SW 1271 (cell line): ENCODE results near the gene CSMD2.

Experiments used
- DNase-seq, 2 experiments: peaks; one replicate each; lab custom pipeline; 2025; lab: John Stamatoyannopoulos, UW

Gene CSMD2

GRCh38 chr1:33743221-33743998, 421.6 kb downstream of the CSMD2 start:
- no peak for DNase-seq

- no peak for DNase-seq
Observed at GRCh38 chr1:33742663-33743062, 422.4 kb downstream of the CSMD2 start.

- no peak for DNase-seq
Observed at GRCh38 chr1:33741749-33742148, 423.3 kb downstream of the CSMD2 start.

GRCh38 chr1:33740040-33740744, 424.8 kb downstream of the CSMD2 start:
- DNase-seq: no peak

- no peak for DNase-seq
Observed at GRCh38 chr1:33738976-33739375, 426.1 kb downstream of the CSMD2 start.

GRCh38 chr1:33738536-33738935, 426.5 kb downstream of the CSMD2 start:
- no peak for DNase-seq

- DNase-seq: no peak
Observed at GRCh38 chr1:33736496-33736895, 428.5 kb downstream of the CSMD2 start.

- peak in 1 of 2 experiments; percentile 18 for DNase-seq
Observed at GRCh38 chr1:33735624-33736023, 429.4 kb downstream of the CSMD2 start.

- no peak for DNase-seq
Observed at GRCh38 chr1:33727310-33727709, 437.7 kb downstream of the CSMD2 start.

GRCh38 chr1:33726274-33726804, 438.7 kb downstream of the CSMD2 start:
- DNase-seq: no peak

- DNase-seq: no peak
Observed at GRCh38 chr1:33725556-33726160, 439.4 kb downstream of the CSMD2 start.

- DNase-seq: no peak
Observed at GRCh38 chr1:33725037-33725436, 440.0 kb downstream of the CSMD2 start.

GRCh38 chr1:33724348-33724747, 440.7 kb downstream of the CSMD2 start:
- no peak for DNase-seq

GRCh38 chr1:33723251-33723650, 441.8 kb downstream of the CSMD2 start:
- no peak for DNase-seq

- no peak for DNase-seq
Observed at GRCh38 chr1:33721301-33721815, 443.7 kb downstream of the CSMD2 start.

GRCh38 chr1:33719771-33720670, 445.0 kb downstream of the CSMD2 start:
- no peak for DNase-seq

- no peak for DNase-seq
Observed at GRCh38 chr1:33719326-33719725, 445.7 kb downstream of the CSMD2 start.

- DNase-seq: no peak
Observed at GRCh38 chr1:33718186-33718585, 446.8 kb downstream of the CSMD2 start.

- no peak for DNase-seq
Observed at GRCh38 chr1:33716976-33717688, 447.9 kb downstream of the CSMD2 start.

GRCh38 chr1:33715195-33715811, 449.7 kb downstream of the CSMD2 start:
- DNase-seq: no peak
